HEK293 (cell line): ENCODE results near the gene PSMF1.

Experiments used
- CTCF ChIA-PET: fragments of 350-600 bp; formaldehyde crosslinking; extraction: SDS; loops from one replicate; lab custom pipeline; 2021; ENCODE audit warnings: antibody characterized with exemption; lab: Yijun Ruan, JAX
- POLR2A ChIA-PET: fragments of 300-600 bp; formaldehyde crosslinking; extraction: SDS; loops from one replicate; lab custom pipeline; 2020; ENCODE audit warnings: antibody characterized with exemption, inconsistent platforms; lab: Yijun Ruan, JAX
- H3K27ac ChIP-seq: fragments of 200-500 bp; sonication (Bioruptor generic); 2 replicates; pipeline ENCODE4 v1.5.1; 2014; ENCODE audit warnings: low read depth, low read length, control low read depth, inconsistent platforms; ENCODE audit errors: extremely low read depth
- H3K36me3 ChIP-seq, 2 experiments: fragments of 200-500 bp in 1 of 2; sonication (Bioruptor generic) in 1 of 2; 1 replicate in 1 of 2; 2 replicates in 1 of 2; pipeline ENCODE4 v1.5.1; 2014 to 2017; ENCODE audit warnings: inconsistent platforms in 2 of 2, low read length in 2 of 2; ENCODE audit not compliant: control insufficient read depth in 2 of 2, insufficient read depth in 1 of 2
- H3K4me1 ChIP-seq: fragments of 200-500 bp; sonication (Bioruptor generic); 2 replicates; pipeline ENCODE4 v1.5.1; 2014; ENCODE audit warnings: mild to moderate bottlenecking, low read length, inconsistent platforms; ENCODE audit not compliant: control insufficient read depth, insufficient read depth
- H3K4me3 ChIP-seq: 2 replicates; pipeline ENCODE4 v1.5.1; 2011; ENCODE audit warnings: low read depth, mild to moderate bottlenecking, control low read depth, low read length, moderate library complexity
- H3K9me3 ChIP-seq: fragments of 200-500 bp; sonication (Bioruptor generic); 2 replicates; pipeline ENCODE4 v1.5.1; 2014; ENCODE audit warnings: low read depth, low read length, inconsistent platforms; ENCODE audit not compliant: control insufficient read depth, insufficient read depth
- ELK4 ChIP-seq: IDR thresholded peaks from 2 replicates; pipeline ENCODE4 v1.6.1; 2011; ENCODE audit warnings: mild to moderate bottlenecking, low read depth, low read length, borderline replicate concordance
- GLIS1 ChIP-seq: fragments of 450-650 bp; formaldehyde crosslinking; IDR thresholded peaks from 2 replicates; pipeline ENCODE4 v1.5.1; 2016; ENCODE audit warnings: missing biosample characterization, missing genetic modification characterization
- ZBTB21 ChIP-seq: fragments of 450-650 bp; formaldehyde crosslinking; IDR thresholded peaks from 2 replicates; pipeline ENCODE4 v1.5.1; 2017; ENCODE audit warnings: missing biosample characterization, missing genetic modification characterization
- ZBTB8A ChIP-seq: fragments of 450-650 bp; formaldehyde crosslinking; IDR thresholded peaks from 2 replicates; pipeline ENCODE4 v1.5.1; 2016; ENCODE audit warnings: missing biosample characterization, missing genetic modification characterization
- ZFHX2 ChIP-seq: fragments of 450-650 bp; formaldehyde crosslinking; conservative IDR thresholded peaks from 2 replicates; pipeline ENCODE4 v1.5.1; 2016; ENCODE audit warnings: missing biosample characterization, missing genetic modification characterization
- ZIC2 ChIP-seq: fragments of 450-650 bp; formaldehyde crosslinking; IDR thresholded peaks from 2 replicates; pipeline ENCODE4 v1.5.1; 2016; ENCODE audit warnings: missing biosample characterization, missing genetic modification characterization
- ZNF169 ChIP-seq: fragments of 450-650 bp; formaldehyde crosslinking; IDR thresholded peaks from 2 replicates; pipeline ENCODE4 v1.5.1; 2016; ENCODE audit warnings: missing biosample characterization, missing genetic modification characterization
- ZNF274 ChIP-seq, 2 experiments: fragments of 200-500 bp in 1 of 2; fragments of 450-650 bp in 1 of 2; sonication (Bioruptor generic) in 1 of 2; formaldehyde crosslinking in 1 of 2; IDR thresholded peaks; 2 replicates each; pipeline versions ENCODE4 v1.5.1 to v1.6.1; 2014 to 2016; ENCODE audit warnings: borderline replicate concordance in 1 of 2, inconsistent platforms in 1 of 2, low read length in 1 of 2, missing biosample characterization in 1 of 2, missing genetic modification characterization in 1 of 2
- ZNF311 ChIP-seq: fragments of 450-650 bp; formaldehyde crosslinking; IDR thresholded peaks from 2 replicates; pipeline ENCODE4 v1.5.1; 2017; ENCODE audit warnings: missing biosample characterization, missing genetic modification characterization, borderline replicate concordance
- ZNF362 ChIP-seq: fragments of 450-650 bp; formaldehyde crosslinking; IDR thresholded peaks from 2 replicates; pipeline ENCODE4 v1.5.1; 2016; ENCODE audit warnings: missing biosample characterization, missing genetic modification characterization
- ZNF561 ChIP-seq: fragments of 450-650 bp; IDR thresholded peaks from 2 replicates; pipeline ENCODE4 v1.5.1; 2018; ENCODE audit warnings: missing biosample characterization, missing genetic modification characterization, borderline replicate concordance
- ZNF624 ChIP-seq: fragments of 450-650 bp; formaldehyde crosslinking; IDR thresholded peaks from 2 replicates; pipeline ENCODE4 v1.5.1; 2017; ENCODE audit warnings: missing biosample characterization, missing genetic modification characterization
- ZNF658 ChIP-seq: fragments of 450-650 bp; formaldehyde crosslinking; IDR thresholded peaks from 2 replicates; pipeline ENCODE4; 2016; ENCODE audit warnings: missing biosample characterization, missing genetic modification characterization
- TF ChIP-seq, protein P1 (sequence below): fragments of 450-650 bp; formaldehyde crosslinking; IDR thresholded peaks from 2 replicates; pipeline ENCODE4 v1.5.1; 2016; ENCODE audit warnings: missing biosample characterization, missing genetic modification characterization
- TF ChIP-seq, protein P2 (sequence below): fragments of 450-650 bp; formaldehyde crosslinking; IDR thresholded peaks from 2 replicates; pipeline ENCODE4 v1.5.1; 2016; ENCODE audit warnings: missing biosample characterization, missing genetic modification characterization, borderline replicate concordance
- TF ChIP-seq, protein P3 (sequence below): fragments of 450-650 bp; formaldehyde crosslinking; IDR thresholded peaks from 2 replicates; pipeline ENCODE4 v1.5.1; 2016; ENCODE audit warnings: missing biosample characterization, missing genetic modification characterization
- TF ChIP-seq, protein P4 (sequence below): fragments of 450-650 bp; formaldehyde crosslinking; IDR thresholded peaks from 2 replicates; pipeline ENCODE4 v1.5.1; 2016; ENCODE audit warnings: missing biosample characterization, missing genetic modification characterization

Gene PSMF1

GRCh38 chr20:1105599-1106194 is 12.7 kb upstream of the PSMF1 start:
- POLR2A ChIA-PET, result no interaction called here
- Histone ChIP-seq H3K4me3 (no peak overlapping the region), H3K27ac (no peak overlapping the region), H3K9me3 (no peaks in the 10 kb centered on the region), H3K36me3 (no peaks in the 10 kb centered on the region), H3K4me1 (no peaks in the 10 kb centered on the region)
- CTCF ChIA-PET, result interaction anchor here (0.5 to 1.3 kb wide), 3 partner anchors 39 to 275 kb away, joined by 3 to 4 read pairs (median 3); no protein-coding TSS in a partner anchor
- TF ChIP-seq ZNF658 (no peak), ZIC2 (tag by site-specific recombination) (no peak), ZNF169 (no peak), ZBTB8A (tag by site-specific recombination) (no peak), ZBTB21 (no peak), ZNF274 (IDR thresholded peaks at IDR 0.05; ENCODE audit: low read length) (no peak), ZNF274 (tag by site-specific recombination; IDR thresholded peaks at IDR 0.05; ENCODE audit: borderline replicate concordance) (no peak)
- TF ChIP-seq, protein P1, sequence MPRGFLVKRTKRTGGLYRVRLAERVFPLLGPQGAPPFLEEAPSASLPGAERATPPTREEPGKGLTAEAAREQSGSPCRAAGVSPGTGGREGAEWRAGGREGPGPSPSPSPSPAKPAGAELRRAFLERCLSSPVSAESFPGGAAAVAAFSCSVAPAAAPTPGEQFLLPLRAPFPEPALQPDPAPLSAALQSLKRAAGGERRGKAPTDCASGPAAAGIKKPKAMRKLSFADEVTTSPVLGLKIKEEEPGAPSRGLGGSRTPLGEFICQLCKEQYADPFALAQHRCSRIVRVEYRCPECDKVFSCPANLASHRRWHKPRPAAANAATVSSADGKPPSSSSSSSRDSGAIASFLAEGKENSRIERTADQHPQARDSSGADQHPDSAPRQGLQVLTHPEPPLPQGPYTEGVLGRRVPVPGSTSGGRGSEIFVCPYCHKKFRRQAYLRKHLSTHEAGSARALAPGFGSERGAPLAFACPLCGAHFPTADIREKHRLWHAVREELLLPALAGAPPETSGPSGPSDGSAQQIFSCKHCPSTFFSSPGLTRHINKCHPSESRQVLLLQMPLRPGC (tag by site-specific recombination), result no peak
- TF ChIP-seq, protein P2, sequence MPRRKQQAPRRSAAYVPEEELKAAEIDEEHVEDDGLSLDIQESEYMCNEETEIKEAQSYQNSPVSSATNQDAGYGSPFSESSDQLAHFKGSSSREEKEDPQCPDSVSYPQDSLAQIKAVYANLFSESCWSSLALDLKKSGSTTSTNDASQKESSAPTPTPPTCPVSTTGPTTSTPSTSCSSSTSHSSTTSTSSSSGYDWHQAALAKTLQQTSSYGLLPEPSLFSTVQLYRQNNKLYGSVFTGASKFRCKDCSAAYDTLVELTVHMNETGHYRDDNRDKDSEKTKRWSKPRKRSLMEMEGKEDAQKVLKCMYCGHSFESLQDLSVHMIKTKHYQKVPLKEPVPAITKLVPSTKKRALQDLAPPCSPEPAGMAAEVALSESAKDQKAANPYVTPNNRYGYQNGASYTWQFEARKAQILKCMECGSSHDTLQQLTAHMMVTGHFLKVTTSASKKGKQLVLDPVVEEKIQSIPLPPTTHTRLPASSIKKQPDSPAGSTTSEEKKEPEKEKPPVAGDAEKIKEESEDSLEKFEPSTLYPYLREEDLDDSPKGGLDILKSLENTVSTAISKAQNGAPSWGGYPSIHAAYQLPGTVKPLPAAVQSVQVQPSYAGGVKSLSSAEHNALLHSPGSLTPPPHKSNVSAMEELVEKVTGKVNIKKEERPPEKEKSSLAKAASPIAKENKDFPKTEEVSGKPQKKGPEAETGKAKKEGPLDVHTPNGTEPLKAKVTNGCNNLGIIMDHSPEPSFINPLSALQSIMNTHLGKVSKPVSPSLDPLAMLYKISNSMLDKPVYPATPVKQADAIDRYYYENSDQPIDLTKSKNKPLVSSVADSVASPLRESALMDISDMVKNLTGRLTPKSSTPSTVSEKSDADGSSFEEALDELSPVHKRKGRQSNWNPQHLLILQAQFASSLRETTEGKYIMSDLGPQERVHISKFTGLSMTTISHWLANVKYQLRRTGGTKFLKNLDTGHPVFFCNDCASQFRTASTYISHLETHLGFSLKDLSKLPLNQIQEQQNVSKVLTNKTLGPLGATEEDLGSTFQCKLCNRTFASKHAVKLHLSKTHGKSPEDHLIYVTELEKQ (tag by site-specific recombination), result no peak

- ChIA-PET CTCF (interaction anchor here (0.6 to 3.5 kb wide), 17 partner anchors 11 to 901 kb away, joined by 3 to 29 read pairs (median 4); no protein-coding TSS in a partner anchor), POLR2A (no interaction called here)
- Histone ChIP-seq H3K27ac (no peak overlapping the region), H3K4me1 (no peaks in the 10 kb centered on the region), H3K9me3 (no peaks in the 10 kb centered on the region), H3K4me3 (no peak overlapping the region), H3K36me3 (no peaks in the 10 kb centered on the region)
- TF ChIP-seq ZFHX2 (tag by site-specific recombination) (no peak), GLIS1 (tag by site-specific recombination) (no peak), ZNF624 (no peak), ZNF311 (no peak), ZNF561 (no peak), ELK4 (no peak), ZNF362 (tag by site-specific recombination) (no peak)
- TF ChIP-seq, protein P3, sequence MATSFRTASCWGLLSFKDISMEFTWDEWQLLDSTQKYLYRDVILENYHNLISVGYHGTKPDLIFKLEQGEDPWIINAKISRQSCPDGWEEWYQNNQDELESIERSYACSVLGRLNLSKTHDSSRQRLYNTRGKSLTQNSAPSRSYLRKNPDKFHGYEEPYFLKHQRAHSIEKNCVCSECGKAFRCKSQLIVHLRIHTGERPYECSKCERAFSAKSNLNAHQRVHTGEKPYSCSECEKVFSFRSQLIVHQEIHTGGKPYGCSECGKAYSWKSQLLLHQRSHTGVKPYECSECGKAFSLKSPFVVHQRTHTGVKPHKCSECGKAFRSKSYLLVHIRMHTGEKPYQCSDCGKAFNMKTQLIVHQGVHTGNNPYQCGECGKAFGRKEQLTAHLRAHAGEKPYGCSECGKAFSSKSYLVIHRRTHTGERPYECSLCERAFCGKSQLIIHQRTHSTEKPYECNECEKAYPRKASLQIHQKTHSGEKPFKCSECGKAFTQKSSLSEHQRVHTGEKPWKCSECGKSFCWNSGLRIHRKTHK (tag by site-specific recombination), result no peak
- TF ChIP-seq, protein P4, sequence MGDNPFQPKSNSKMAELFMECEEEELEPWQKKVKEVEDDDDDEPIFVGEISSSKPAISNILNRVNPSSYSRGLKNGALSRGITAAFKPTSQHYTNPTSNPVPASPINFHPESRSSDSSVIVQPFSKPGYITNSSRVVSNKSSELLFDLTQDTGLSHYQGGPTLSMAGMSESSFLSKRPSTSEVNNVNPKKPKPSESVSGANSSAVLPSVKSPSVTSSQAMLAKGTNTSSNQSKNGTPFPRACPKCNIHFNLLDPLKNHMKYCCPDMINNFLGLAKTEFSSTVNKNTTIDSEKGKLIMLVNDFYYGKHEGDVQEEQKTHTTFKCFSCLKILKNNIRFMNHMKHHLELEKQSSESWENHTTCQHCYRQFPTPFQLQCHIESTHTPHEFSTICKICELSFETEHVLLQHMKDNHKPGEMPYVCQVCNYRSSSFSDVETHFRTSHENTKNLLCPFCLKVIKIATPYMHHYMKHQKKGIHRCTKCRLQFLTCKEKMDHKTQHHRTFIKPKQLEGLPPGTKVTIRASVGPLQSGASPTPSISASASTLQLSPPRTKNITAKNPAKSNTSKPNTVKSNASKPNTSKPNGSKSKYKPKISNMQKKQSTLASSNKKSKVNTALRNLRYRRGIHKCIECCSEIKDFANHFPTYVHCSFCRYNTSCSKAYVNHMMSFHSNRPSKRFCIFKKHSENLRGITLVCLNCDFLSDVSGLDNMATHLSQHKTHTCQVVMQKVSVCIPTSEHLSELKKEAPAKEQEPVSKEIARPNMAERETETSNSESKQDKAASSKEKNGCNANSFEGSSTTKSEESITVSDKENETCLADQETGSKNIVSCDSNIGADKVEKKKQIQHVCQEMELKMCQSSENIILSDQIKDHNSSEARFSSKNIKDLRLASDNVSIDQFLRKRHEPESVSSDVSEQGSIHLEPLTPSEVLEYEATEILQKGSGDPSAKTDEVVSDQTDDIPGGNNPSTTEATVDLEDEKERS (tag by site-specific recombination), result no peak
- TF ChIP-seq, protein P2 (tag by site-specific recombination), result no peak
Observed at GRCh38 chr20:1107176-1107575, 11.2 kb upstream of the PSMF1 start.
